Nephron progenitor cell (in vitro differentiated cells): ENCODE data around the gene IFT52.

Experiments used
- DNase-seq: peaks from one replicate; pipeline ENCODE4 v3.0.0; 2021
- H3K27ac Mint-ChIP-seq: 2 replicates; pipeline ENCODE4 v1.8.0; 2021; ENCODE audit warnings: mild to moderate bottlenecking, moderate library complexity, mixed read lengths
- H3K27me3 Mint-ChIP-seq: 2 replicates; pipeline ENCODE4 v1.8.0; 2021; ENCODE audit warnings: mild to moderate bottlenecking, low read depth, mixed read lengths; ENCODE audit not compliant: poor library complexity
- H3K36me3 Mint-ChIP-seq: 2 replicates; pipeline ENCODE4 v1.8.0; 2021; ENCODE audit warnings: low read depth, mixed read lengths
- H3K4me1 Mint-ChIP-seq: 2 replicates; pipeline ENCODE4 v1.8.0; 2021; ENCODE audit warnings: mixed read lengths
- H3K4me3 Mint-ChIP-seq: 2 replicates; pipeline ENCODE4 v1.8.0; 2021; ENCODE audit warnings: mild to moderate bottlenecking, moderate library complexity, mixed read lengths
- H3K9me3 Mint-ChIP-seq: 2 replicates; pipeline ENCODE4 v1.8.0; 2021; ENCODE audit warnings: mild to moderate bottlenecking, moderate library complexity, mixed read lengths
- TF ChIP-seq, protein P1 (sequence below): fragments of 200-600 bp; sonication (generic); IDR thresholded peaks from 2 replicates; pipeline ENCODE4 v1.5.0; 2021; ENCODE audit warnings: antibody characterized with exemption

IFT52 gene

GRCh38 chr20:43681991-43682410, 91.3 kb downstream of the IFT52 start:
- no peak for DNase-seq
- peaks cover 18% of the 10 kb centered on the region for H3K4me1 Mint-ChIP-seq
- H3K4me3 Mint-ChIP-seq: no peak overlapping the region
- H3K27me3 Mint-ChIP-seq: no peaks in the 10 kb centered on the region
- peaks cover 22% of the 10 kb centered on the region for H3K36me3 Mint-ChIP-seq
- H3K9me3 Mint-ChIP-seq: no peaks in the 10 kb centered on the region
- TF ChIP-seq, protein P1, sequence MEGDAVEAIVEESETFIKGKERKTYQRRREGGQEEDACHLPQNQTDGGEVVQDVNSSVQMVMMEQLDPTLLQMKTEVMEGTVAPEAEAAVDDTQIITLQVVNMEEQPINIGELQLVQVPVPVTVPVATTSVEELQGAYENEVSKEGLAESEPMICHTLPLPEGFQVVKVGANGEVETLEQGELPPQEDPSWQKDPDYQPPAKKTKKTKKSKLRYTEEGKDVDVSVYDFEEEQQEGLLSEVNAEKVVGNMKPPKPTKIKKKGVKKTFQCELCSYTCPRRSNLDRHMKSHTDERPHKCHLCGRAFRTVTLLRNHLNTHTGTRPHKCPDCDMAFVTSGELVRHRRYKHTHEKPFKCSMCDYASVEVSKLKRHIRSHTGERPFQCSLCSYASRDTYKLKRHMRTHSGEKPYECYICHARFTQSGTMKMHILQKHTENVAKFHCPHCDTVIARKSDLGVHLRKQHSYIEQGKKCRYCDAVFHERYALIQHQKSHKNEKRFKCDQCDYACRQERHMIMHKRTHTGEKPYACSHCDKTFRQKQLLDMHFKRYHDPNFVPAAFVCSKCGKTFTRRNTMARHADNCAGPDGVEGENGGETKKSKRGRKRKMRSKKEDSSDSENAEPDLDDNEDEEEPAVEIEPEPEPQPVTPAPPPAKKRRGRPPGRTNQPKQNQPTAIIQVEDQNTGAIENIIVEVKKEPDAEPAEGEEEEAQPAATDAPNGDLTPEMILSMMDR: no peak
- H3K27ac Mint-ChIP-seq: no peak overlapping the region

- DNase-seq: no peak
- H3K27ac Mint-ChIP-seq: no peak overlapping the region
- peaks cover 17% of the 10 kb centered on the region for H3K36me3 Mint-ChIP-seq
- H3K9me3 Mint-ChIP-seq: no peaks in the 10 kb centered on the region
- H3K4me3 Mint-ChIP-seq: no peak overlapping the region
- H3K27me3 Mint-ChIP-seq: no peaks in the 10 kb centered on the region
- H3K4me1 Mint-ChIP-seq: peaks cover 14% of the 10 kb centered on the region
- TF ChIP-seq, protein P1: no peak
Measured at GRCh38 chr20:43682446-43682845, 91.7 kb downstream of the IFT52 start.

DNA sequence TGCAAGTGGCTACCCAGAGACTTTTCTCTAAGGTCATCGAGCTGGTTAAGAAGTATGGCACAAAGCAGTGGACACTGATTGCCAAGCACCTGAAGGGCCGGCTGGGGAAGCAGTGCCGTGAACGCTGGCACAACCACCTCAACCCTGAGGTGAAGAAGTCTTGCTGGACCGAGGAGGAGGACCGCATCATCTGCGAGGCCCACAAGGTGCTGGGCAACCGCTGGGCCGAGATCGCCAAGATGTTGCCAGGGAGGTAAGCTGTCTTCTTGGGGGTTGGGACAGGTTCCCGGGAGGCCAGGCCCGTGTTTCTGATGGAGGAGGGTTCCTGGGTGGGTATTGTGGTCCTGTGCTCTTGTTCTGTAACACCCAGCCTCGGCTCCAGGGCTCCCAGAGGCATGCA, 96.1 kb downstream of the IFT52 start:
- no peaks in the 10 kb centered on the region for H3K9me3 Mint-ChIP-seq
- H3K4me3 Mint-ChIP-seq: no peak overlapping the region
- no peak overlapping the region for H3K27ac Mint-ChIP-seq
- TF ChIP-seq, protein P1: no peak
- peaks cover 7% of the 10 kb centered on the region for H3K36me3 Mint-ChIP-seq
- H3K27me3 Mint-ChIP-seq: no peaks in the 10 kb centered on the region
- H3K4me1 Mint-ChIP-seq: no peaks in the 10 kb centered on the region
- no peak for DNase-seq

DNA sequence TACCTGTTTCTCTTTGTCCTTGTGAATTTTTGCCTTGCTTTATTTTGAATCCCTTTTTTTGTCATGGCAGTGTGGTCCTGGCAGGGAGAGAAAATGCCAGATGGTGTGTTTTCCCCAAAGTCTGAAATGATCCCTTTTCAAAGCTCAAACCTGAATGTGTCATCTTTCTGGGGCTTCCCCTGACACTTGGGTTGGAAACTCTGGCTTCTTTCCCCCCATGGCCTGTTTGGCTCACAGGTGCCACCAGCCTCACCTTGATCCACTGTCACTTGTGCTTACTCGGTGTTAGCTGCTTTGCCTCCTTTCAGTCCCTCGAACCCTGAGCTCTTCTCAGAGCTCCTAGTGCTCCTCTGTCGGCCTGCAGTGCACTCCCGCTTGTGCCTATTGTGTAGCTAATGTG, 98.4 kb downstream of the IFT52 start:
- Mint-ChIP-seq H3K36me3 (peaks cover 7% of the 10 kb centered on the region), H3K27me3 (no peaks in the 10 kb centered on the region), H3K9me3 (no peaks in the 10 kb centered on the region), H3K27ac (no peak overlapping the region), H3K4me1 (no peaks in the 10 kb centered on the region), H3K4me3 (no peak overlapping the region)
- TF ChIP-seq, protein P1: no peak
- DNase-seq: no peak

GRCh38 chr20:43690943-43691598, 100.3 kb downstream of the IFT52 start:
- H3K4me1 Mint-ChIP-seq: no peaks in the 10 kb centered on the region
- H3K27ac Mint-ChIP-seq: no peak overlapping the region
- H3K27me3 Mint-ChIP-seq: no peaks in the 10 kb centered on the region
- DNase-seq: no peak
- H3K4me3 Mint-ChIP-seq: no peak overlapping the region
- peaks cover 12% of the 10 kb centered on the region for H3K36me3 Mint-ChIP-seq
- TF ChIP-seq, protein P1: no peak
- H3K9me3 Mint-ChIP-seq: no peaks in the 10 kb centered on the region

DNA sequence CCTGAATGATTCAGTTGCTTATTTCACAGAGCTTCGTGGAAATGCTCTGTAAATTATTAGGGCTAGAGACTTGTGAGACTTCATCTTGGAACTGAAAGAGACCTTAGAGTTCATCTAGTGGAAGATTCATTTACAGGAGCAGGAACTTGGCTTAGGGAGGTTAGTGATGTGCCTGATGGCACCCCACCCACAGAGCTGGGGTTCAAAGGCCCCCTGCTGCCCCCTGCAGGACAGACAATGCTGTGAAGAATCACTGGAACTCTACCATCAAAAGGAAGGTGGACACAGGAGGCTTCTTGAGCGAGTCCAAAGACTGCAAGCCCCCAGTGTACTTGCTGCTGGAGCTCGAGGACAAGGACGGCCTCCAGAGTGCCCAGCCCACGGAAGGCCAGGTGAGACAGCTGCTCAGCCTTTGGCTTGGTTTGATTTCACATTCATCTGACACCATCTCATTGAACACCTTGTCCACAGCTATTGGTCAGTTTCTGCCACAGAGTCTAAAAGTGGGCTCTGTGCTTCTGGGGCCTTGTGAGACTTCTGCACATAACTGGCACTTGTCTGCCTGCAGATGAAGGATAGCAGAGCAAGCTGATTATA, 101.3 kb downstream of the IFT52 start:
- H3K27me3 Mint-ChIP-seq: no peaks in the 10 kb centered on the region
- TF ChIP-seq, protein P1: peak; percentile 46
- peak; percentile 70 for DNase-seq
- H3K9me3 Mint-ChIP-seq: no peaks in the 10 kb centered on the region
- no peaks in the 10 kb centered on the region for H3K4me1 Mint-ChIP-seq
- H3K4me3 Mint-ChIP-seq: no peak overlapping the region
- H3K36me3 Mint-ChIP-seq: peaks cover 10% of the 10 kb centered on the region
- no peak overlapping the region for H3K27ac Mint-ChIP-seq
